ENCODE data around the gene SCAMP3.
"Not testable (repeated sequence)": the region's sequence is repeated elsewhere in the genome, so short reads cannot be mapped to it uniquely, and the experiment has no call there.

SCAMP3 gene

GRCh38 chr1:155261852-155262673, at the start of gene SCAMP3:
TSS of gene SCAMP3 (minus strand) at chr1:155262360. CDS start at chr1:155262151, 209 bp downstream.
- DNase-seq: peak; percentile 76

GRCh38 chr1:155309423-155310021, 47.4 kb upstream of the SCAMP3 start:
- DNase-seq: no peak

GRCh38 chr1:155308493-155309422, 46.6 kb upstream of the SCAMP3 start, which contains the start of gene FDPS:
TSS of gene FDPS (plus strand) at chr1:155308866. CDS start at chr1:155309790, 924 bp downstream.
- DNase-seq: peak; percentile 85

DNA sequence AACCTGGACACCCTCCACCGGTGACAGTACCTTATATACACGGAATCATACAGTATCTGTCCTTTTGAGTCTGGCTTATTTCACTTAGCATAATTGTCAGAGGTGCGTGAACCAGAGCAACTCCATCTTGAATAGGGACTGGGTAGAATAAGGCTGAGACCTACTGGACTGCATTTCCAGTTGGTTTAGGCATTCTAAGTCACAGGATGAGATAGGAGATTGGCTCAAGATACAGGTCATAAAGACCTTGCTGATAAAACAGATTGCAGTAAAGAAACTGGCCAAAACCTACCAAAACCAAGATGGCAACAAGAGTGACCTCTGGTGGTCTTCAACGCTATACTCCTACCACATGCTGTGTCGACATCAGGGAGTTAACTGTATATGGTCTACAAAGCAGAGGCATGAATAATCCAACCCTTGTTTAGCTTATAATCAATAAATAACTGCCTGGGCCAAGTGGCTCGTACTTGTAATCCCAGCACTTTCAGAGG, 45.1 kb upstream of the SCAMP3 start:
- no peak for DNase-seq

DNA sequence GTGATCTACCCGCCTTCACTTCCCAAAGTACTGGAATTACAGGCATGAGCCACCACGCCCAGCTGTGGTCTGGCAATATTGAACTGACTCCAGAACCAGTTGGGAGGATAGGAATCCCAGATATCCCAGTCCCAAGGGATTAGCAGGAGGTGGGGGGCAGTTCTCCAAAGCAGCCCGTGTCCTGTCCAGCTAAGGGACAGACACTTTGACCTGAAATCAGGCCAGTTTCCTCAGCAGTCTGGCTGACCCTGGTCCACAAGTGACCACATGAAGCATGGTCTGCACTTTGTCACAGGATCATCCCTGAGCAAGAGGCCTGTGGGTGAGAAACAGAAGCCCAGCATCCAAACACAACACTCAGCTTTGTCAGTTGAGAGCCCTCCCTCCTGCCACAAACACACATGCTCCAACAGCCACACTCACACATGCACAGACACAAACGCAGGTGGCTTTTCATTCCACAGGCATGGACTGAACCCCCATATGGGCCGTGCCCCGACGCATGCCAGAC, 43.8 kb upstream of the SCAMP3 start:
- DNase-seq: no peak

DNA sequence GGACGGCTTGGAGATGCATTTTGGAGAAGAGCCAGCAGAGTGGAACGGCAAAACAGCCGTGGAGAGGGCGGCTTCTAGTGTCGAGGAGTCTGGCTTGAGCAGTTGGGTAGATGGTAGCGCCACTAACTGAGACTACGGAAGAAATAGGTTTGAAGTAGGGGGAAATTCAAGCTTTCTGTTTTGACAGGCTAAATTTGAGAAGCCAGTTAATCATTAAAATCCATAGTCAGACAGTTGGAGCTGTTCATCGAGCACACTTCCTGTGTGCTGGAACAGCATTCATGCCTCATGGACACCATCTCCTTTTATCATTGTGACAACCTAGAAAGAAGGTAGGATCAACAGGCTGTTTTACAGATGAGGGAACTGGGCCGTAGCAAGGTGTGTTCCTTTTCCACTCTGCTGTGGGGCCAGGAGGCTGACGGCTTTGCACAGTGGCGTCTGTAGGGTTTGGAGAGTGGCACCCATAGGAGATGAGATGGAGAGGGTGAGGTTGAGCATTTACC, 42.5 kb upstream of the SCAMP3 start:
- no peak for DNase-seq

- no peak for DNase-seq
Measured at GRCh38 chr1:155301342-155301841, 39.2 kb upstream of the SCAMP3 start, which contains the start of gene PKLR. TSS of gene PKLR (minus strand) at chr1:155301438. CDS start at chr1:155301395, 43 bp downstream.

DNA sequence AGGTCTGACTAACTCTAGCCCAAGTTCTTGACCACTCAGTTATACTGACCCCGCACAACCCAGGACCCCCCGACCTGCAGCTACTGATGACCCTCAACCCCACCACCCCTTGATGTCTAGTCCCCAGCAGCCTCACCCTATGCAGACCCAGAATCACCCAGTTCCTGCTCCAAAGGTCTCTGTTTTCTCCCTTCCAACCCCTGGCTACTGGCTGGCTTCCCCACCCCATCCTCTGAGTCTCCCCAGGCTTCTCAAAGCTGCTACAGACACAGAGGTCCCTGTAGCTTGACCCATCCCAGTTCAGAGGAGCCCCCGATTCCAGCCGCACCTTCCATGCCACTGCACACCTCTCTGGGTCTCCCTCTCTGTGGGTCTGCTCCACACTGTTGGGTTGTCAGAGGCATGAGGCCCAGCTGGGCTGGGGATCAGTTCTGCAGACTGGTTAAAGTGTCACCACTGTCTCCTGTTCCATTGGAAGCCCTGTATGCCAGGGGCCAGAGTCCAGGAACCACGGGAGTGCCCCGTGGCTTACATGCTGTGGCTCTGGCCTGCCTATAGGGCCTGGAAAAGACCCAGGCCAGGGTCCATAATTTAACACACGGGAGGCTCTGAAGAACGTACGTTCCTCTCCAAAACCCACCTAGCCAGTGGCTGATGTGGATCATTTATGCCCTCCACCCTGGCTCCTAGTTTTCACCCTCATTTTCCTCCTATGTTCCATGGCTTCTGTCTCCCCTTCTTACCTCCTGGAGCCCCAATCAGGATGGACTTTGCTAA, 38.6 kb upstream of the SCAMP3 start:
- no peak for DNase-seq

GRCh38 chr1:155300024-155300423, 37.9 kb upstream of the SCAMP3 start:
- DNase-seq: no peak

DNA sequence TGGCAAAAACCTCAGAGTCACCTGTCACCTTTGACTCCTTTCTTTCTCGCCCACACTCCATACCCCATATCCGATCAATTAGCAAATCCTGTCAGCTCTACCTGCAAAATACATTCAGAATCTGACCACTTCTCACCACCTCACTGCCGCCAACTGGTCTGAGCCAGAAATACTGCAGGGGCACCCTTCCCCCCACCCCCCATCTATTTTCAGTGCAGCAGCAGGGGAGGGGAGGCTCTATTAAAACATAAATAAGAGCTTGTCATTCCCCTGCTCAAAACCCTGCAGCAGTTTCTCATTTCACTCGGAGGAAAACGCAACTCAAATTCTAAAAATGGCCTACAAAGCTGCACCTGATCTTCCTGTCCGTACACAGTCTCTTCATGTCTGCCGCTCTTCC, 35.2 kb upstream of the SCAMP3 start:
- DNase-seq: no peak

- no peak for DNase-seq
Measured at GRCh38 chr1:155296661-155297060, 34.5 kb upstream of the SCAMP3 start.

DNA sequence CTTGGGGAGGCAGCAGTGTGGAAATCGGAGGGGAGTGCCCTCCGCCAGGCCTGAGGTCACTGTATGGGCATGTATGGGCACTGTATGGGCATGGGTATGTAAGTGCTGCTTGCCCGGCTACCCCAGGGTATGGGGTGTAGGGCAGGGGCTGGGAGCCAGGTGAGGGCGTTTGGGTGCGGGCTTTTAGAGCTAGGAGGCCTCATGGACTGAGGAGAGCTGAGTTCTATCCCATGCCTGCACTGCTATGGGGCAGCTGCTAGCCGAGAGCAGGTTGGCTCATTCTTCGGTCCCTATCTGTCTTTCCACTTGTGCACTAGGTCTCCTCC, 33.7 kb upstream of the SCAMP3 start:
- DNase-seq: no peak

DNA sequence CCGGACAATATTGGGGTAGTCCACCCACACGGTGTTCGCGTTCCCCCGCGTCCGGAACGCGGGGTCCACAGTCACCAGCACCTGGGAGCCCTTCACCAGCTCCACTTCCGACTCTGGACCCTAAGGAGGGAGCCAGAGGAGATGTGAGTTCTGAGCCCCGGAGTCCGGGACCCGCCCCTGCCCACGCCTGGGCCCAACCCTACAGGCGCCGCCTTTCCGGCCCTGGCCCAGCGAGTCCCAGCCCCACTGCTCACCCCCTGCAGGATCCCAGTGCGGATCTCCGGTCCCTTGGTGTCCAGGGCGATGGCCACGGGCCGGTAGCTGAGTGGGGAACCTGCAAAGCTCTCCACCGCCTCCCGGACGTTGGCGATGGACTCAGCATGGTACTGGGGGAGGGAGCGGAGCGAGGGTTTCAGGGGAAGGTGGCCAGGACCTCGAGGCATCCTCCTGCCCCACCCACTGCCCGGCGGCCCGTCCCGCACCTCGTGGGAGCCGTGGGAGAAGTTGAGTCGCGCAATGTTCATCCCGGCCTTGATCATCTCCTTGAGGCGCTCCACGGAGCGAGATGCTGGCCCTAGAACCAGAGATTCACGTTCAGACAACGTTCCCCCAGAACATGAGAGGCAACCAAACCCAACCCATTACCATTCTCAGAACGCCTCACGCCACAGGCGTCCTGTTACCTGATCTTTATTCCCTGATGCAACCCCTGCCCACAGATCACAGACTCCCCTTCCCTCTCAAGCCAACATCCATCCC, 33.2 kb upstream of the SCAMP3 start:
- DNase-seq: no peak

GRCh38 chr1:155294520-155295182, 32.5 kb upstream of the SCAMP3 start:
- DNase-seq: no peak

GRCh38 chr1:155293086-155293749, 31.1 kb upstream of the SCAMP3 start:
- DNase-seq: no peak

DNA sequence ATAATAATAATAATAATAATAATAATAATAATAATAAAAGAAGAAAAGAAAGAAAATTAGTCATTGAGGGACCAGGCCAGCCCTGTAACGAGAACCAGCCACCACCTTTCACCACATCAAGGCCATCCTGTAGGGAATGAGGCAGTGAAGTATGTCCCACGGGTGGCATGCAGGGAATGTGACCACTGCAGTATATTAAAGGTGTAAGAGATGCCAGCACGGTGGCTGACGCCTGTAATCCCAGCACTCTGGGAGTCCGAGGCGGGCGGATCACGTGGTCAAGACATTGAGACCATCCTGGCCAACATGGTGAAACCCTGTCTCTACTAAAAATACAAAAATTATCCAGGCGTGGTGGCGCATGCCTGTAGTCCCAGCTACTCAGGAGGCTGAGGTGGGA, 28.8 kb upstream of the SCAMP3 start:
- not testable (repeated sequence) for DNase-seq

DNA sequence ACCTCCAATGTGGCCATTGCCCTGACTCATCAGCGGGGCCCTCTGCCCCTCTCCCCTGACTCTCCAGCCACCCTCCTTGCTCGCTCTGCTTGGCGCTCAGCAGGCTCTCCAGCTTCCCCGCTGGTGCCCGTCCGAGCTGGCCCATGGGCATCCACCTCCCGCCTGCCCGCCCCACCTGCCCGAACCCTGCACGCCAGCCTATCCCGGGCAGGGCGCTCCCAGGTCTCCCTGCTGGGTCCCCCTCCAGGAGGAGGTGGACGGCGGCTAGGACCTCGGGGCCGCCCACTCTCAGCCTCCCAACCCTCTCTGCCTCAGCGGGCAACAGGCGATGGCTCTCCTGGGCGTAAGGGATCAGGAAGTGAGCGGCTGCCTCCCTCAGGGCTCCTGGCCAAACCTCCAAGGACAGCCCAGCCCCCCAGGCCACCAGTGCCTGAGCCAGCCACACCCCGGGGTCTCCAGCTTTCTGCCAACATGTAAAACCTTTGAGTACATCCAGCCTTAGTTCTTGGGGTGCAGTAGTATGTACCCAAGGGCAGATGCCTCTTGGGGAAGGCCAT, 25.9 kb upstream of the SCAMP3 start:
- DNase-seq: no peak

- no peak for DNase-seq
Measured at GRCh38 chr1:155286544-155286943, 24.4 kb upstream of the SCAMP3 start.

DNA sequence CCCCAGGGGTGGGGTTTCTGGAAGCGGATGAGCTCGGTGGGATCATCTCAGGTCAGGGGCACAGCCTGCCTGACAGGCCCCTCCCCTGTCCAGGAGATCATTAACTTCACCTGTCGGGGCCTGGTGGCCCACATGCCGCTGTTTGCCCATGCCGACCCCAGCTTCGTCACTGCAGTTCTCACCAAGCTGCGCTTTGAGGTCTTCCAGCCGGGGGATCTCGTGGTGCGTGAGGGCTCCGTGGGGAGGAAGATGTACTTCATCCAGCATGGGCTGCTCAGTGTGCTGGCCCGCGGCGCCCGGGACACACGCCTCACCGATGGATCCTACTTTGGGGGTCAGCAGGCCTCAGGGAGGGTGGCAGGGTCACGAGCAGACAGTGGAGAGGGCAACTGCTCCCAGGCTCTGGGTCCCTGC, 23.5 kb upstream of the SCAMP3 start:
- DNase-seq: no peak

All from GOT3 (cell line).